Stimulated activated CD4-positive, alpha-beta T cell treated with anti-CD3 and anti-CD28 coated beads, Interleukin-2, amount 100 ng/mL, for 48 hours (primary cell): ENCODE results near the gene NPHS1.

Source experiments
- DNase-seq, 2 donors: peaks; one replicate each; pipeline ENCODE4 v3.0.0-alpha.2; 2020

NPHS1 gene

GRCh38 chr19:35786299-35787160 lies 65.8 kb downstream of the NPHS1 start:
- DNase-seq, result no peak

GRCh38 chr19:35785339-35785627 lies 67.0 kb downstream of the NPHS1 start:
- no peak for DNase-seq

GRCh38 chr19:35784503-35785338 lies 67.6 kb downstream of the NPHS1 start:
- no peak for DNase-seq

GRCh38 chr19:35783469-35784434 lies 68.6 kb downstream of the NPHS1 start:
- no peak for DNase-seq

- DNase-seq, result no peak
Observed at GRCh38 chr19:35782589-35782988, 69.7 kb downstream of the NPHS1 start.

GRCh38 chr19:35781650-35782049 lies 70.7 kb downstream of the NPHS1 start:
- DNase-seq, result no peak

- DNase-seq, result no peak
Observed at GRCh38 chr19:35780717-35781116, 71.6 kb downstream of the NPHS1 start.

GRCh38 chr19:35780058-35780457 lies 72.2 kb downstream of the NPHS1 start:
- DNase-seq, result no peak

- DNase-seq, result no peak
Observed at GRCh38 chr19:35779033-35779432, 73.3 kb downstream of the NPHS1 start.

GRCh38 chr19:35777961-35778360 lies 74.3 kb downstream of the NPHS1 start:
- DNase-seq, result no peak

GRCh38 chr19:35777086-35777841 lies 75.0 kb downstream of the NPHS1 start:
- DNase-seq, result no peak

- DNase-seq, result no peak
Observed at GRCh38 chr19:35776102-35776788, 76.1 kb downstream of the NPHS1 start.
